ENCODE data around the gene MMADHC.
"Not testable (repeated sequence)": the region's sequence is repeated elsewhere in the genome, so short reads cannot be mapped to it uniquely, and the experiment has no call there.

MMADHC gene

DNA sequence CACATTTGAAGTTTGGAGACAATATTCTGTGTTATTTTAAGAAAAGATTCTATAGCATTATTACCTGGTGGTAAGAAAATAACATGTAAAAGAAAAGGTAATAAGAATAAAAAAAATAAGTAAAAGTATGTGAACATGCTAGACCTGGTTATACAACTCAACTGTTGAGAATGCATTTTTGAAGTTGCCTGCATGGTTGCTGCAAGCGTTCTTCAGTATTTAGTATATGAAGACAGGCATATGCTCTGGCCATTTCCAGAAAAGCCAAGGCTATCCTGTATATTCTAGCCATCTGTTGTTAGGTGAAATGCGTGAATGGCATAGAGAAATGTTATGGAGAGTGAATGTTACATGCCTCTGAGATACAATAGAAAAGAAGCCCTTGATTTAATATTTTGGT, 6.8 kb upstream of the MMADHC start:
- DNase-seq, result no peak

GRCh38 chr2:149587950-149588487, 444 bp upstream of the MMADHC start:
- no peak for DNase-seq

- no peak for DNase-seq
Observed at GRCh38 chr2:149586898-149587219, 716 bp downstream of the MMADHC start.

DNA sequence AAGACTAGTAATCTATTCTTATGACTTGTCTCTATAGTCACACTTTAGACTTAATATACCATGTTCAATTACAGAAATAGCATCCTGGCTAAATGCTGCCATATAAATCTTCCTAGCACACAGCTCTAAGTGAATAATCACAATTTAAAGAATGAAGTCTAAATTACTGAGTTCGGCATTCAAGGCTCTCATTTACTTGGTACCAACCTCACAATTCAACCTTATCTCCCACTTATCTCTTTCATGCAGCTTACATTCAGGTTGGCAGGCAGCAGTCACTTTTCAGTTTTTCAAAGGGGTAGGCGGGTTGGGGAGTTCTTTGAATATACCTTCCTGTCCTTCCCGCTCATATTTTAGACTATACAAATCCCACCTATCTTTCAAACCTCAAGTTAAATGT, 1.5 kb downstream of the MMADHC start:
- DNase-seq, result no peak

- no peak for DNase-seq
Observed at GRCh38 chr2:149585166-149585885, 2.2 kb downstream of the MMADHC start.

DNA sequence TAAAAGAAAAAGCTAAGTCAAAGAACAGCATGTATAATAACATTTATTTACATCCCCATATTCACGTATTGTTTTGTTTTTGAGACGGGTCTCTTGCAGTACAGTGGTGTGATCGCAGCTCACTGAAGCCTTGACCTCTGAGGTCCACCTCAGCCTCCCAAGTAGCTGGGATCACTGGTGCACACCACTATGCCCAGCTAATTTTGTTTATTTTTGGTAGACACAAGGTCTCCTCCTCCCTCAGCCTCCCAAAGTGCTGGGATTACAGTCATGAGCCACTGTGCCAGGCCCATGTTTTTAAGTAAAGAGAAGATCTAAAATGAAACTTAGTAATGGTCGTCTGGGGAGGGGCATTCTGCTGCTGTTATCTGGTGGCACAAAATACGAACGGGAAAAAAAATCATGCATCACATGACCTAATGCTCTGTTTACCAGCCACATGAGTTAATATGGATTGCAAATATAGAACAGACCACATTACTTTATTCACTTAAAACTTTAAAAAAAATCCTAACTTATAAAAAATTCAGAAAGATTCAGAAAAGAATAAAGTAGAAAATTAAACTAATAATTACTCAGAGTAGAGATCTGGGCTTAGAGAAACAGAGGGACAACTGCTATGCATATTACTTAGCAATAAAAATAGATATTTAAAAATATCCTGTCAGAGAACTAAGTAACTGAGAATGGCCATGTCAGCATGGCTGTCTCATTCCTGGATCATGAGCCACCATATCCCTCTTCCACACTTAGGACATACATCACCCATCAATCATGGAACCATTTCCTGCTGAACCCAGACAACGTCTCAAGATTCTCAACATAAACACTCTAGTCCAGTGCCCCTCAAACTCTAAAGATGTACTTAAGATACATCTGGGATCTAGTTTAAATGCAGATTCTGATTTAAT, 7.3 kb downstream of the MMADHC start:
- no peak for DNase-seq

- DNase-seq, result no peak
Observed at GRCh38 chr2:149577269-149577668, 10.3 kb downstream of the MMADHC start.

- DNase-seq, result no peak
Observed at GRCh38 chr2:149575752-149576151, 11.8 kb downstream of the MMADHC start.

GRCh38 chr2:149575277-149575676, 12.3 kb downstream of the MMADHC start:
- no peak for DNase-seq

DNA sequence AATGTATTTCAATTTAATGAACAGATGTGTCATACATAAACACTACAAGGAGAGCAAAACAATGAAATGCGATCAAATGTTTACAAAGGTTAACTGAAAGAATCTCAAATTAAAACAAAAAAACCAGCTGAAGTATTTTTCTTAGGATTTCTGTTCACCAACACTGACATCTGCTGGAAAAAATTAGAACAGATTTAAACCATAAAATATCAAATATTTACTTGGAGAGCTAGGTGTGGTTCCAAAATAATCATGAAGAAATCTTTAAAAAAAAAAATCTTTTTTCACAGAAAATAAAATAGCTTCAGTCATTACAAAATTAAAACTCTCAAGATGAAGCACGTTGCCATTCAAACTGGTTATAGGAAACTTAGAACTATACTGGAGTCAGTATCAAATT, 13.8 kb downstream of the MMADHC start:
- no peak for DNase-seq

DNA sequence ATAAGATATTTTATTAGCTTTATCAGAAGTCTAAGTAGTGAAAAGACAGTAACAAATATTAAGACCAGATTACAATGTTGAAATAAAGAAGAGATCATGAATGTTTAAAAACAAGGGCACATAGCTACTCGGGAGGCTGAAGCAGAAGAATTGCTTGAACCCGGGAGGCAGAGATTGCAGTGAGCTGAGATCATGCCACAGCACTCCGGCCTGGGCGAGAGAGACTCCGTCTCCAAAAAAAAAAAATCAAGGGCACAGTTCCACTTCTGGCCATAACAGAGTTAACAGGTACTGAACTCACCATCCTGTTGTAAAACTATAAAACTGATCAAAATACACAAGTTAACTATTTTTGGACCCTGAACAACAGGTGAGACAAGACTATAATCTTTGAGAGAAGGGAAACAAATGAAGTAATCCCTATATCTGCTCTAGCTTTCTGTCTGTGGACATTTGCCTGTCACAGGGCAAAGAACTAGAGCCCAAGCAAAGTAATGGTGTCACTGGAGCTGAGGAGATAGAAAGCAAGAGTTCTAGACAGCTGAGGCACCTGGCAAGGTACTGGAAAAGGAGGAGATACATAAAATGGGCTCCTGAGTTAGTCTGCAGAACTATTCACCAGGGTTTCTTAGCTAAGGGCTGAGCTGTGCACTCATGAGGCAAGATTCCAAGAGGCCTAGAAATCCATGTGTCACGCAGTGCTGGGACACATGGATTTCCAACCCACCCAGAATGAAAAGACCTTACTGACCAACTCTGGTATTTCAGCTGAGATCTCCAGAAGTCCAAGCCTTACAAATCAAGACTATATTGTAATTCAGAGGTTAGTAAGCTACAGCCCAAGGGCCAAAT, 15.2 kb downstream of the MMADHC start:
- no peak for DNase-seq

GRCh38 chr2:149568138-149568537, 19.4 kb downstream of the MMADHC start:
- no peak for DNase-seq

GRCh38 chr2:149566652-149567051, 20.9 kb downstream of the MMADHC start:
- no peak for DNase-seq

- DNase-seq, result not testable (repeated sequence)
Observed at GRCh38 chr2:149565625-149566024, 21.9 kb downstream of the MMADHC start.

DNA sequence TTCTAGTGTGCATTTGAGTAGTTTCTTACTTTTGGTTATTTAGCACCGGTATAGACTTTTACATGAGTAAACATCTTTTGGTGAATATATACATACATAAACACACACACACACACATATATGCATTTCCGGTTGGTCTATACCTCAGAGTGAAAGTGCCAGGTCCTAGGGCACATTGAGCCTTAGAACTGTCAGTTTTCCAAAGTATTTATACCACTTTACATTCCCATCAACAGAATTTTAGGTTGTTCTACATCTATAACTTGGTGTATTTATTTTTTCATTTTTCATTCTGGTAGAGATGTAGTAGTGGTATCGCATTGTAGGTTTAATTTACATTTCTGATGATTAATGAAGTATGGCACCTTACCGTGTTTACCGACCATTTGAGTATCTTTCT, 22.6 kb downstream of the MMADHC start:
- DNase-seq, result no peak

DNA sequence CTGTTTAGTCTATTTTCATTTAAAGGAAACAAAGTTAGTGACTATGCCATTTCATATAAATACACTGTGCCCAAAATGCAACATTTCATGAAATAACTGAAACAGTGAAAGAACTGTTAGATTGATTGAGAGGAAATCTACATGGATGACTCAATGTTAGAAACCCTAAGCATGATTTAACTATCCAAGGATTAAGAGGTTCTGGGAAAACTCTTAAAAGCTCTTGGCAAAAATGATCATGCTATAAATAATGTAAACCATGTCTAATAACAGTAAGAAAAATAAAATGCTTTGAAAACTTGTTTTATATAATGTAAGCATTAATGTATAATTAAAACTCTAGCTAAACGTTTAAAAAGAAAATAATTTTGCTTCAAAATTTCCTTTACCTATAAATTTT, 23.5 kb downstream of the MMADHC start:
- DNase-seq, result no peak

GRCh38 chr2:149562324-149562723, 25.3 kb downstream of the MMADHC start:
- no peak for DNase-seq

GRCh38 chr2:149561309-149561926, 26.2 kb downstream of the MMADHC start:
- DNase-seq, result no peak

DNA sequence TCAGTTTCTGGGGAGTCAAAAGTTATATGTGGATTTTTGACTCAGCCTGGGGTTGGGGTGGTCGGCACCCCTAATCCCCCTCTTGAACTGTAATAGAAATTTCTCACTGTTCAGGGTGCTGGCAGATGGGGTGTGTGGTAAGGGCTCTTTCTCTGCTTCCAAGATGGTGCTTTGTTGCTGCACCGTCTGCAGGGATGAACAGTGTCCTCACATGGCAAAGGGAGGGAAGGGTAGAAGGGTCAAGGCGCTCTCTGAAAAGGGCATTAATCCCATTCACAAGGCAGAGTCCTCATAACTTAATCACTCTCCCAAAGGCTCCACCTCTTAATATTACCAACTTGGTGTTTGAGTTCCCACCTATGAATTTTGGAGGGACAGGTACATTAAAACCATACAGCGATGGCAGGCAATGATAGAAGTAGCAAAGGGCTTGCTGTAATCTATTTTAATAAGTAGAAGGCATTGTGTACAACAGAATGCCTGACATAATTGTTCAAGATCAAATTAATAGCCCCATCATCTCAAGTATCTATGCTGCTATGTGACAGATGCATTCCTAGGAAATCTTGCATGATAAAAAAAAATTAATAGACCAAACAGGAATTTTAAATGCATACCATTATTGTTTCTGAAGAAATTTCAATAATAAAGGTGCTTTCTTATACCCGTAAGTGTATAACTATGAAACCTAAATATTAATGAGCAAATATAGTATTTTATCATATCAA, 28.1 kb downstream of the MMADHC start:
- DNase-seq, result no peak

GRCh38 chr2:149556452-149556851, 31.1 kb downstream of the MMADHC start:
- DNase-seq, result no peak

GRCh38 chr2:149552830-149553229, 34.7 kb downstream of the MMADHC start:
- no peak for DNase-seq

DNA sequence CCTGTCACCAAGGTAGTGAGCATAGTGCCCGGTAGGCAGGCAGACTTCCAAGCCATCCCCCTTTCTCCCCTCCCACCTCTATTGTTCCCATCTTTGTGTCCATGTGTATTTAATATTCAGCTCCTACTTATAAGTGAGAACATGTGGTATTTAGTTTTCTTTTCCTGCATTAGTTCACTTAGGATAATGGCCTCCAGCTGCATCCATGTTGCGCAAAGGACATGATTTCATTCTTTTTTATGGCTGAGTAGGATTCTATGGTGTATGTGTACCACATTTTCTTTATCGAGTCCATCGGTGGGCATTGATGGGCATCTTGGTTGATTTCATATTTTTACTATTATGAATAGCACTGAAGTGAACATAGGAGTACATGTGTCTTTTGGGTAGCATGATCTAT, 35.3 kb downstream of the MMADHC start:
- no peak for DNase-seq

Measured in activated T-cell treated with anti-CD3 and anti-CD28 coated beads for 4 hours (primary cell).